GM19239 (cell line): ENCODE data around the gene RPL15.

Experiments
- DNase-seq: peaks from one replicate; pipeline ENCODE4 v3.0.0; 2011; ENCODE audit warnings: low spot score; ENCODE audit not compliant: insufficient read length
- FAIRE-seq: peaks from 2 replicates; lab custom pipeline; 2011; peaks lifted over from hg19 to GRCh38; lab: Jason Lieb, UNC

The RPL15 gene

GRCh38 chr3:23954144-23954543, 37.2 kb downstream of the RPL15 start:
- FAIRE-seq (no peak), DNase-seq (no peak)

GRCh38 chr3:23956701-23957100, 39.8 kb downstream of the RPL15 start:
- DNase-seq (no peak), FAIRE-seq (no peak)

- FAIRE-seq (no peak), DNase-seq (no peak)
These were observed 42.4 kb downstream of the RPL15 start for GRCh38 chr3:23959135-23959900.

GRCh38 chr3:23960649-23961048, 43.7 kb downstream of the RPL15 start:
- FAIRE-seq (no peak), DNase-seq (no peak)

GRCh38 chr3:23961066-23961465, 44.1 kb downstream of the RPL15 start:
- DNase-seq (no peak), FAIRE-seq (no peak)

GRCh38 chr3:23961913-23962312, 45.0 kb downstream of the RPL15 start:
- FAIRE-seq, result no peak
- no peak for DNase-seq

- FAIRE-seq (no peak), DNase-seq (no peak)
These were observed 47.8 kb downstream of the RPL15 start for GRCh38 chr3:23964537-23965235.

GRCh38 chr3:23966328-23966727, 49.4 kb downstream of the RPL15 start:
- FAIRE-seq (no peak), DNase-seq (no peak)

- no peak for FAIRE-seq
- DNase-seq, result no peak
These were observed 51.7 kb downstream of the RPL15 start for GRCh38 chr3:23968463-23969184.

- DNase-seq, result no peak
- FAIRE-seq, result no peak
These were observed 52.5 kb downstream of the RPL15 start for GRCh38 chr3:23969393-23969792.
